Activated naive CD4-positive, alpha-beta T cell treated with anti-CD3 and anti-CD28 coated beads, Interleukin-2, amount 50 U/mL, for 72 hours (primary cell): ENCODE measurements around the gene HES2. TPM values are rescaled to one million over a fixed set of nuclear protein-coding genes. Genes with fewer than 3 reads are reported as not detected.
"Not testable (repeated sequence)": the region's sequence is repeated elsewhere in the genome, so short reads cannot be mapped to it uniquely, and the experiment has no call there.

Experiments used
- ATAC-seq, 2 donors: fragments of 150-1000 bp; cut with Tn5 transposase; 2 replicates each; pipeline ENCODE4 v1.10.0; 2021; ENCODE audit warnings: mild to moderate bottlenecking in 2 of 2, moderate library complexity in 2 of 2
- DNase-seq, 2 donors: peaks; one replicate each; pipeline ENCODE4 v3.0.0; 2021 to 2022; ENCODE audit warnings: low spot score in 2 of 2
- H3K27ac Mint-ChIP-seq, 2 donors: one replicate each; pipeline ENCODE4 v1.8.0; 2022; ENCODE audit warnings: mild to moderate bottlenecking in 2 of 2, mixed read lengths in 2 of 2
- H3K36me3 Mint-ChIP-seq, 2 donors: one replicate each; pipeline ENCODE4 v1.8.0; 2022; ENCODE audit warnings: mixed read lengths in 2 of 2
- H3K9me3 Mint-ChIP-seq, 2 donors: one replicate each; pipeline ENCODE4 v1.8.0; 2022; ENCODE audit warnings: mixed read lengths in 2 of 2
- total RNA-seq, 2 donors: library from RNA; stranded (reverse); gene quantifications; one replicate each; pipeline ENCODE4 v1.2.3, GENCODE V29; 2022

The HES2 gene
- total RNA-seq, 2 donors from 2014 or later, result 0.35 to 1.1 TPM

DNA sequence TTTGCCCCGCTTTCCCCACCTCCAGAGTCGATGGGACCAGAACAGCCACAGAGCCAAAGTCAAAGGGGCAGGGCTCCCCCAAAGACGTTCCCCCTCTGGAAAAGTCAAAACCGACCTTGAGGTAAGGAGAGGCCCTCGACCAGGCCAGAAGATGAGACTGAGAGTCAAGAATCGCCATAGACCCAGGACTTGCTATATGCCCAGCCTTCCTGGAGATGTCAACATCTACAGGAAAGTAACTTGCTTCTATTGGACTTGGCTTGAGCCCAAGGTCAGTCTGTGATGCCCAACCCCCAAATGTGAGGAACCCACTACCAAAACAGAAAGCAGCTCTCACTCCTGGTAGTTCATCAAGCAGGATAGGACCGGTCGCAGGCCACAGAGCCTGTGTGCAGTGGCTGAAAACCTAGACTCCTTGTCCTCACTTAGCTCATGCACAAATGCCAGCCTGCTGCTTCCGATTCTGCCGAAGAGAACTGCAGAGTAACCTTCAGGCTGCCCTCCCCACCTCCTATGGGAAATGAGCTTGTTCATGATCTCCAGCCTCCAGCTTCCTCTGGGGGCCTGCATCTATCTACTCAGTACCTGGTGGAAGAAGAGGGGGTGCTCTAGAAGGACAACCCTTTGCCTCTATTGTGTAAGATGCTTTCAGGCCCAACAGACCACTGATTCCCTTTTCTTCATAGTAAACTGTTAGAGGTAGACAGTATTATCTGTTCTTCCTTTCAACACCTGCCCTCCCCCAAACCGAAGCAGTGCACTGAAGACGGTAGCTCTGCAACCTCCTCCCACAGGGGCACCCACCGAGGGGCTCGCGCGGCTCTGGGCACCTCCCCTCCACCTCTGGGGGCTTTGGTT lies 27.5 kb downstream of the HES2 start:
- Mint-ChIP-seq H3K9me3 (no peaks in the 10 kb centered on the region), H3K27ac (peak overlapping the region; percentile 72 to 78), H3K36me3 (peaks cover 0 to 4% of the 10 kb centered on the region in 2 donors)
- no peak for ATAC-seq
- no peak for DNase-seq

DNA sequence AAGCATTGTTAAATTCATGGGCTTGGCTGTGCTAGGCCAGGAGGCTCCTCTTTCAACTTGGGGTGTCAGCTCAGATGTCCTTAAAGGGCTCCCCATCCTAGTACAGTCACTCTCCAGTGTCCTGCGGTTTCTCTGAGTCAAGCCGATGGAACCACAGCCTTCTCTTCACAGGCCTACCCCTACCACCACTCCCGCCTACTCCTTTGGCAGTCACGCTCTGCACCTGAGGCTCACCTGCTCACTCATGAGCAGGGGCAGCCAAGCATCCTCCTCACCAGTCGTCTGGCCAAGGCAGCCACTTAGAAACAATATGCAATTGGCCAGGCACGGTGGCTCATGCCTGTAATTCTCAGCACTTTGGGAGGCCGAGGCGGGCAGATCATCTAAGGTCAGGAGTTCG lies 29.7 kb downstream of the HES2 start:
- no peak for DNase-seq
- peak overlapping the region in 1 of 2 donors; percentile 61 for H3K27ac Mint-ChIP-seq
- ATAC-seq, result no peak
- H3K9me3 Mint-ChIP-seq, result no peaks in the 10 kb centered on the region
- H3K36me3 Mint-ChIP-seq, result peaks cover 0 to 4% of the 10 kb centered on the region in 2 donors

DNA sequence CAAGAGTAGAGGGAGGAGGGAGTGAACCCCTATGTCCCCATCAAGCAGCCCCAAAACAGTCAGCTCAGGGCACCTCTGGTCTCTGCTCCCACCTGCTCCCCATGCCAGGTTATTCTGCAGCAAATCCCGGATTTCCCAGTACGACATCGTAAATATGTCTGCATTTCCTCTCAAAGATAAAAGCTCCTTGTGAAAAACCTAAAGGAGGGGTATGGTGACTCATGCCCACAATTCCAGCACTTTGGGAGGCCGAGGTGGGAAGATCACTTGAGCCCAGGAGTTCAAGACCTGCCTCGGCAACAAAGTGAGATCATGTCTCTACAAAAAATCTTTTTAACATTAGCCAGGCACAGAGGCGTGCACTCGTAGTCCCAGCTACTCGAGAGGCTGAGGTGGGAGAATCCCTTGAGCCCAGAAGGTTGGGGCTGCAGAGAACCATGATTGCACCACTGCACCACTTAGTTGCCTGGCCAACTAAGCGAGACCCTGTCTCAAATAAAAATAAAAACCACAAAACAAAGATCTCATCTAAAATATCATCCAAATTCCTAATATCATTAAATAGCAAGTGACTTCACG lies 33.3 kb downstream of the HES2 start:
- Mint-ChIP-seq H3K9me3 (no peaks in the 10 kb centered on the region), H3K27ac (no peak overlapping the region), H3K36me3 (no peaks in the 10 kb centered on the region)
- ATAC-seq (no peak), DNase-seq (no peak)

DNA sequence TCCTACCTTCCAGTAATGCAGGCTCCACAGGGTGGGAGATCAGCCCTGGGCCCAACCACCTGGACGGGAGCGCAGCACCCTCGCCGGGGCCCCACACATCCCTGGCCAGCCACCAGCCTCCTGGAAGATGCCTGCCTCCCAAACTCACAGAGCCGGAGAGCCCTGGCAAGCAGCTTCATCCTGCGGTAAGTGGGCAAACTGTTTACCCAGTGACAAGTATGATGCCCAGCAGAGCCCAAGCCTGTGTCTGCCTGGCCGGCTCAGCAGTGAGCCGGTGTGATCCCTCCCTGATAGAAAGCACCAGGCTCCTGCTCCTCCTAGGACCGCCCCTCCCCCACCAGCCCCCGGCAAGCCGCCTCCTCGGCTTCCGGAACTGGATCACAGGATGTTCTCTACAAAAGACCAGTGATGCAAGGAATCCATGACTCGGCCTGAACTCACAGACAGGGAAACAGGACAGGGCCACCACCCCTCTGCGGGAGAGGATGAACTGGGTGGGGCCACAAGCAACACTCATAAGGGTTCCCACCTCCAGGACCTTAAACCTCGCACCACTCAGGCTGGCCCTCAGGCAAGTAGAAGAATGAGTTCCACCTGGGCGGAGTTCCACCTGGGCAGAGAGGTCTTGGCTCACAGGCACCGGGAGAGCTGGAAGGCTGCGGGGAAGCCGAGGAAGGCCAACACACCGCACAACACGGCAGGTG lies 34.1 kb downstream of the HES2 start:
- peak overlapping the region in 1 of 2 donors; percentile 29 for H3K27ac Mint-ChIP-seq

DNA sequence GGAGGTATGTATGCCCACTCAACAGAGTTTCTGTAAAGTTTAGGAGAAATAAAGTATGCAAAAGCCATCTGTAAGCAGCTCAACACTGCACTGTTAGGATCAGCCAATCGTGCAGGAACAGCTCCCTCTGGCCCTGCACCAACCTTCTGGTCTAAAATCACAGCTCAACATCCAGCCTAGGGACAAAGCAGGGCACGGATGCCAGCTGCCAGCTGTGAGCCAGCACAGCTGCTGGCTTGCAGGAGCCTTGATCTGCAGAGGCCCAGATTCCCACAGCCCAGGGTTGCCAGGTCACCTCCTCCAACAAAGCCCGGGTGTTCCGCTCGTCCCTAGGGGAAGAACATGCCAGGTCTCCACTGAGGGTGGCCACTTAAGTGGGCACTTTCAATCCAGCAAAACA lies 34.8 kb downstream of the HES2 start:
- ATAC-seq (no peak), DNase-seq (no peak)
- Mint-ChIP-seq H3K36me3 (peaks cover 0 to 2% of the 10 kb centered on the region in 2 donors), H3K9me3 (no peaks in the 10 kb centered on the region), H3K27ac (no peak overlapping the region)

More for the DNA sequence above, 34.1 kb downstream of the HES2 start:
- ATAC-seq, result peak in 1 of 2 donors; percentile 22
- H3K9me3 Mint-ChIP-seq, result no peaks in the 10 kb centered on the region
- H3K36me3 Mint-ChIP-seq, result no peaks in the 10 kb centered on the region
- no peak for DNase-seq

DNA sequence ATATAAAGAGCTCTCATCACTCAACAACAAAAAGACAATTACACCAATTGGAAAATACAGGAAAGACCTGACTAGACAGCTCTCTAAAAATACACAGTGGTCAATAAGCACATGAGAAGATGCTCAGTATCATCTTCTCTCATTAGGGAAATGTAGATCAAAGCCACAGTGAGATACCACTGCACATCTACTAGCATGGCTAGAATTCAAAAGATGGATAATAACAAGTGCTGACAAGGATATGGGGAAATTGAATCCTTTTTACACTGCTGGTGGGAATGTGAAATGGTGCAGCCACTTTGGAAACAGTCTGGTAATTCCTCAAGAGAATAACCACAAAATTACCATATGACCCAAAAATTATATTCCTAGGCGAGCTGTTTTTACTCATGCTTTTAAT lies 35.6 kb downstream of the HES2 start:
- Mint-ChIP-seq H3K27ac (no peak overlapping the region), H3K9me3 (no peaks in the 10 kb centered on the region), H3K36me3 (peaks cover 0 to 7% of the 10 kb centered on the region in 2 donors)
- ATAC-seq, result no peak
- no peak for DNase-seq

DNA sequence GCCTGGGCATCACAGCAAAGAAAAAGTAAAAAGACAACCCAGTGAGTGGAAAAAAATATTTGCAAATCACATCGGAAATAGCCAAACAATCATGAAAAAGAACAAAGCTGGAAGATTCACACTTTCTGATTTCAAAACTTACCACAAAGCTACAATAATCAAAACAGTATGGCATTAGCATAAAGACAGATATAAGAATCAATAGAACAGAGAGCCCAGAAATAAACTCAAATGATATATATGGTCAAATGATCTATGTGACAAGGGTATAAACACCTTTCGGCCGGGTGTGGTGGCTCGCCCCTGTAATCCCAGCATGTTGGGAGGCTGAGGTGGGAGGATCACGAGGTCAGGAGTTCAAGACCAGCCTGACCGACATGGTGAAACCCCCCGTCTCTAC lies 39.7 kb downstream of the HES2 start:
- DNase-seq, result no peak
- peaks cover 0 to 7% of the 10 kb centered on the region in 2 donors for H3K36me3 Mint-ChIP-seq
- no peaks in the 10 kb centered on the region for H3K9me3 Mint-ChIP-seq

DNA sequence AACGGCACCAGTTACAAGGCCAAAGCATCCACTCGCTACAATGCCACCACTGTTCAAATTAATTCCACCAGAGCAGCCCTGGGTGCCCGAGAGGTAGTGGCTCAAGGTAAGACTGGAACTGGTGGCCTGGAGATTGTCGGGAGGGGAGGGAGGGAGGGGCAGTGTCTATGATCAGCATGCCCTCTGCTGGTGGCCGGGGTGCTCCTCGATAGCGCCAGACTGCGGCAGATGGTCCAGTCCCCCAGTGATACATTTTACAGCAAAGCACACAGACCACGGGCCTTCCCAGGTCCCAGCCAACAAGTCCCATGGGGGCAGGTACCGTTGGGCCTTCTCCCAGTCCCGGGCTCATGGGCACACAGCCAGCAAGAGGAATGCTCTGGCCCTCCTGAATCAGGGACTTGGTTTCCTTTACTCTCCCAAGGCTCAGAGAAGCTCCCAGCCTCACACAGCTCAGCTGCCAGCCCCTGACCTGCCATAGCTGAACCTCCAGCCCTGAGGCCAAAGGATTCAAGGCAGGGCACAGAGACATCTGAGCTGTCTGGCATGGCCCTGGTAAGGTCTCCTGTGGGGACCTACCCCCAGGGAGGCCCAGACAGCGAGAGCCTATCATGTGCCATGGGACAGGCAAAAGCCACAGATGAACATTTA lies 41.5 kb downstream of the HES2 start:
- DNase-seq (no peak), ATAC-seq (peak in 1 of 2 donors; percentile 28)
- H3K9me3 Mint-ChIP-seq, result no peaks in the 10 kb centered on the region
- peaks cover 0 to 7% of the 10 kb centered on the region in 2 donors for H3K36me3 Mint-ChIP-seq
- H3K27ac Mint-ChIP-seq, result no peak overlapping the region

More for the DNA sequence above, 39.7 kb downstream of the HES2 start:
- no peak for ATAC-seq
- H3K27ac Mint-ChIP-seq, result no peak overlapping the region

DNA sequence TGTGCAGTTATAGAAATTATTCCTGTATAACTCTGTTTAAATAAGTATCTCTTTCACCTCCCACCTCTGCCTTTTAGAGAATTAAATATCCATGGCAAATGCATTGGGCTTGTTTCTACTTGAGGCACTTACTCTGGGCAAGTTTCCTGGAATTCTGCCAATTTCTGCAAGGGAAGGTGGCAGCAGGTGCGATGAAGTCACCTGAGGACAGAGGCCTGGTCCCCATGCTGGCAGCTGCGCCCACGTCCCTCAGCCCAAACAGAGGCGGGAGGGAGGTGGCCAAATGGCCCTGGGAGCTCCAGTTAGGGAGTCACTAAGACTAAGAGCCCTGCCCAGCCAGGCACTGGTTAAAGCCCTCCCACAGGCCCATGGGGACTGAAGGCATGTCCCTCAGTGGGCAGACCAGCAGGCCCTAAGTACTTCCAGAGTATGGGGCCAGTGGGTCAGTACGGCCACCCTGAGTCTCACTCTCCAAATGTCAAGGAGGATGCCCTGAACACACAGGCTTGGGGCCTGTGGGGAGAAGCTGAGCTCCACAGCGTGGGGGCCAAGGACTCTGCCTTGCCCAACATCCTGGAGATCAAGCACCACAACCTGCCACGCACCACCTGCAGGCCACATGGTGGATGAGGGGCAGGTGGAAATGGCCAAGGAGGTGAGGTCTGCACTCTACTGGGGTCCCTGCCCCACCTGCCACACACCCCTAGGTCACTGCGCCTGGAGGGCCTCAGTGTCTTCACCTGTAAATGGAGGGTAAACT lies 45.6 kb downstream of the HES2 start:
- H3K27ac Mint-ChIP-seq, result peak overlapping the region in 1 of 2 donors; percentile 66
- no peak for ATAC-seq
- no peak for DNase-seq
- H3K36me3 Mint-ChIP-seq, result peaks cover 0 to under 1% of the 10 kb centered on the region in 2 donors
- H3K9me3 Mint-ChIP-seq, result no peaks in the 10 kb centered on the region

DNA sequence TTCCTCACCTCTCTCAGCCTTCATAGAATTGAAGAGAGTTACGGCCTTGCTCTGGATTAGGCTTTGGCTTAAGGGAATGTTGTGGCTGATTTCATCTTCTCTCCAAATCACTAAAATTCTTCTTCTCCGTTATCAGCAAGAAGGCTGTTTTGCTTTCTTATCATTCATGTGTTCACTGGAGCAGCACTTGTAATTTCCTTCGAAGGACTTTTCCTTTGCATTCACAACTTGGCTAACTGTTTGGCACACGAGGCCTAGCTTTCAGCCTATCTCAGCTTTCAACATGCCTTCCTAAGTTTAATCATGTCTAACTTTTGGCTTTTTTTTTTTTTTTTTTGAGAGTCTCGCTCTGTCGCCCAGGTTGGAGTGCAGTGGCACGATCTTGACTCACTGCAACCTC lies 47.5 kb downstream of the HES2 start:
- not testable (repeated sequence) for H3K27ac Mint-ChIP-seq, DNase-seq, ATAC-seq, H3K9me3 Mint-ChIP-seq
- peaks cover 7 to 16% of the 10 kb centered on the region in 2 donors for H3K36me3 Mint-ChIP-seq

DNA sequence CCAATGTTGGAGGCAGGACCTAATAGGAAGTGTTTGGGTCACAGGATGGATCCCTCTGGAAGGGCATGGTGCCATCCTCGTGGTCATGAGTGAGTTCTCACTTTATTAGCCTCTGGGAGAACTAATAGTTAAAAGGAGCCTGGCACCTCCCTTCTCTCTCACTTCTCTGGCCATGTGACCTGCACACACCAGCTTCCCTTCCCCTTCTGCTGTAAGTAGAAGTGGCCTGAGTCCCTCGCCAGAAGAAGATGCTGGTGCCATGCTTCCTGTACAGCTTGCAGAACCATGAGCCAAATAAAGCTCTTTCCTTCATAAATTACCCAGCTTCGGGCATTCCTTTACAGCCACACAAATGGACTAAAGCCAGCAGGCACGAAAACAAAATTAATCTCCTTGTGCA lies 49.7 kb downstream of the HES2 start:
- peaks cover 7 to 16% of the 10 kb centered on the region in 2 donors for H3K36me3 Mint-ChIP-seq
- no peak for ATAC-seq
- DNase-seq, result no peak
- peaks cover 0 to 5% of the 10 kb centered on the region in 2 donors for H3K9me3 Mint-ChIP-seq
- no peak overlapping the region for H3K27ac Mint-ChIP-seq

DNA sequence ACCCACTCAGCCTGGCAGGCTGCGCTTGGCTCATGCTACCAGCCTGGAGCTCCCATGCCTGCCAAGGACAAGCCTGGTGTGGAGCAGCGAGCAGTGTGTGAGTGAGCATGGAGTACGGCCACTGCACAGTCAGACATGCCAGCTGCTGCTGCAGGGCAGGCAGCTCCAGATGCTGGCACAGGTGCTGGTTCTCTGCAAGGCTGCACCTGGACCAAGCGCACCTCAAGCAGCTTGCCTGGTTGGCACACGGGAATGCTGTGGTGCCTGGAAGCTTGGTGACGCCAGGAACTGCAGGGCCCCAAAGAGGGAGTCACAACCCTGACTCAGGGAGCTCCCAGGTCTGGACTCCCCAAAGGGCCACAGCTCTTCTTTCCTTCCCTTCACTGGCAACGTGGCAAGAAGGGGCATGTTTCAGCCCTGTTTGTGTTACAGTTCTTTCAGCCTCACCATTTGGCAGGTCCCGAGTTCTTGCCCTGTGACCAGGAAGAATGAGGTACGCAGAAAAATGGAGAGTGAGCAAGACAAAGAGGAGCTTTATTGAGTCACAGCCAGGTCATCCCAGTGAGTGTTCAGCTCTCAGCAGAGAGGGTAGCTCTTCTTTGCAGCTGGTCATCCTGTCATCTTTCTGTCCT lies 52.2 kb downstream of the HES2 start:
- Mint-ChIP-seq H3K36me3 (peaks cover 7 to 24% of the 10 kb centered on the region in 2 donors), H3K27ac (peak overlapping the region; percentile 36 to 67), H3K9me3 (peaks cover 0 to 5% of the 10 kb centered on the region in 2 donors)
- DNase-seq (no peak), ATAC-seq (no peak)

DNA sequence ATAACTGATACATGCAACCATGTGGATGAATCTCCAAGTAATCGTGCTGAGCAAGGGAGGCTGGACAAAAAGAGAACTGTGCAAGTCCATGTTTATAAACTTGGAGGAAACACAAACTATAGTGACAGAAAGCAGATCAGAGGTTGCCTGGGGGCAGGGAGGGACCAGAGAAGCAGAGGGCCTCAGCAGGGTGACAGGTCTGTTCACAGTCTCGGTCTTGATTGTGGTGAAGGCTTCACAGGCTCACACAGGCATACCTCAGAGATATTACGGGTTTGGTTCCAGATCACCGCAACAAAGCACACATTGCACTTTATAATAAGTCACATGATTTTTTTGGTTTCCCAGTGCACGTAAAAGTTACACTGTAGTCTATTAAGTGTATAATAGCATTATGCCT lies 54.7 kb downstream of the HES2 start:
- DNase-seq, result peak in 1 of 2 donors; percentile 38
- peak; percentile 98 to 99 for ATAC-seq
- Mint-ChIP-seq H3K27ac (peak overlapping the region; percentile 57 to 83), H3K9me3 (peaks cover 0 to 5% of the 10 kb centered on the region in 2 donors), H3K36me3 (peaks cover 7 to 24% of the 10 kb centered on the region in 2 donors)

DNA sequence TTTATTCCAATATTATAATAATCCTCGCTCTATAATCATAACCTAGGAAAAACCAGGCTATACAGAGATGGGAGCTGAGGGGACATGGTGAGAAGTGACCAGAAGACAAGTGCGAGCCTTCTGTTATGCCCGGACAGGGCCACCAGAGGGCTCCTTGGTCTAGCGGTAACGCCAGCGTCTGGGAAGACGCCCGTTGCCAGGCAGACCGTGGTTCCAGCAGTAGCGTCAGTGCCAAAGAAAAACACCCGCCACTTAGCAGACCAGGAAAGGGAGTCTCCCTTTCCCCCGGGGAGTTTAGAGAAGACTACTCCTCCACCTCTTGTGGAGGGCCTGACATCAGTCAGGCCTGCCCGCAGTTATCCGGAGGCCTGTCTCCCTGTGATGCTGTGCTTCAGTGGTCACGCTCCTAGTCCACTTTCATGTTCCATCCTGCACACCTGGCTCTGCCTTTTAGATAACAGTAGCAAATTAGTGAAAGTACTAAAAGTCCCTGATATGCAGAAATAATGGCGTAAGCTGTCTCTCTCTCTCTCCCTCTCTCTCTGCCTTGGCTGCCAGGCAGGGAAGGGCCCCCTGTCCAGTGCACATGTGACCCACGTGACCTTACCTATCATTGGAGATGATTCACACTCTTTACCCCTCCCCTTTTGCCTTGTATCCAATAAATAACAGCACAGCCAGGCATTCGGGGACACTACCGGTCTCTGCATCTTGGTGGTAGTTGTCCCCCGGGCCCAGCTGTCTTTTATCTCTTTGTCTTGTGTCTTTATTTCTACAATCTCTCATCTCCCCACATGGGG lies 56.4 kb downstream of the HES2 start:
- peak in 1 of 2 donors; percentile 44 for DNase-seq
- Mint-ChIP-seq H3K36me3 (peaks cover 0 to 15% of the 10 kb centered on the region in 2 donors), H3K27ac (peak overlapping the region; percentile 83 to 86)
- not testable (repeated sequence) for ATAC-seq, H3K9me3 Mint-ChIP-seq
